Epithelial cell of alveolus of lung (primary cell): ENCODE results near the gene AGPAT1. TPM values are rescaled to one million over a fixed set of nuclear protein-coding genes. Genes with fewer than 3 reads are reported as not detected.

Experiments used
- total RNA-seq: library from RNA; depleted of rRNA; stranded (reverse); fragments of >200 nt; gene quantifications from 2 replicates; pipeline ENCODE4 v1.2.1, GENCODE V29; 2015

AGPAT1 gene
- total RNA-seq = 78.7 and 117 TPM in 2 replicates

GRCh38 chr6:32175711-32176475, at the start of gene AGPAT1:
Gene AGPAT1, minus strand, starts transcription at chr6:32176084. Its CDS starts 4,588 bp downstream, at chr6:32171496.

GRCh38 chr6:32223258-32224235, 47.7 kb upstream of the AGPAT1 start, which contains the start of gene NOTCH4:
Gene NOTCH4, minus strand, starts transcription at chr6:32224067. Its CDS starts 139 bp downstream, at chr6:32223928.

GRCh38 chr6:32192608-32193039, 16.7 kb upstream of the AGPAT1 start, which contains the start of gene GPSM3:
Gene GPSM3, minus strand, starts transcription at chr6:32192643. Its CDS starts 130 bp downstream, at chr6:32192513.

GRCh38 chr6:32190054-32190851, 14.4 kb upstream of the AGPAT1 start, which contains the start of gene PBX2:
Gene PBX2, minus strand, starts transcription at chr6:32190202. Its CDS starts 287 bp downstream, at chr6:32189915.

GRCh38 chr6:32184084-32184640, 8.3 kb upstream of the AGPAT1 start, which contains the start of gene AGER:
Gene AGER, minus strand, starts transcription at chr6:32184253. Its CDS starts 31 bp downstream, at chr6:32184222.

GRCh38 chr6:32177788-32178546, 2.1 kb upstream of the AGPAT1 start, which contains the start of gene RNF5:
Gene RNF5, plus strand, starts transcription at chr6:32178405. Its CDS starts 107 bp downstream, at chr6:32178512.

GRCh38 chr6:32164295-32164694, 11.6 kb downstream of the AGPAT1 start, which contains the start of gene EGFL8:
Gene EGFL8, plus strand, starts transcription at chr6:32164595. Its CDS starts 1,571 bp downstream, at chr6:32166166.

GRCh38 chr6:32153564-32154513, 22.0 kb downstream of the AGPAT1 start, which contains the start of gene PPT2:
Gene PPT2, plus strand, starts transcription at chr6:32154141. Its CDS starts 454 bp downstream, at chr6:32154595.

GRCh38 chr6:32151863-32152768, 23.8 kb downstream of the AGPAT1 start, which contains the start of gene PRRT1:
Gene PRRT1, minus strand, starts transcription at chr6:32151939. Its CDS starts 112 bp downstream, at chr6:32151827.

GRCh38 chr6:32127717-32128592, 47.9 kb downstream of the AGPAT1 start, which contains the start of gene ATF6B:
Gene ATF6B, minus strand, starts transcription at chr6:32128246. Its CDS starts 39 bp downstream, at chr6:32128207.

Other genes starting within 250 kb of the AGPAT1 start
- 0.65 and 4.8 TPM in 2 replicates for gene C2, start 248.4 kb downstream of the AGPAT1 start, total RNA-seq
- gene CFB, start 230.0 kb downstream of the AGPAT1 start, total RNA-seq = 5.2 and 10.7 TPM in 2 replicates
- gene NELFE, start 217.1 kb downstream of the AGPAT1 start, total RNA-seq = 80.6 and 127 TPM in 2 replicates
- gene SKIC2, start 216.9 kb downstream of the AGPAT1 start, total RNA-seq = 40.0 and 43.1 TPM in 2 replicates
- 13.3 and 24.6 TPM in 2 replicates for gene DXO, start 203.9 kb downstream of the AGPAT1 start, total RNA-seq
- gene C4A, start 194.0 kb downstream of the AGPAT1 start, total RNA-seq = 0.52 and 13.6 TPM in 2 replicates
- gene C4B, start 161.3 kb downstream of the AGPAT1 start, total RNA-seq = 0.39 and 9.3 TPM in 2 replicates
- gene CYP21A2, start 137.7 kb downstream of the AGPAT1 start, total RNA-seq = not detected in 2 replicates
- 0.52 and 34.1 TPM in 2 replicates for gene TNXB, start 66.7 kb downstream of the AGPAT1 start, total RNA-seq
- 20.9 and 43.1 TPM in 2 replicates for gene ATF6B, start 47.8 kb downstream of the AGPAT1 start, total RNA-seq
- gene FKBPL, start 45.8 kb downstream of the AGPAT1 start, total RNA-seq = 2.6 and 5.7 TPM in 2 replicates
- gene PRRT1, start 24.1 kb downstream of the AGPAT1 start, total RNA-seq = 0.78 and 6.7 TPM in 2 replicates
- gene PPT2, start 21.9 kb downstream of the AGPAT1 start, total RNA-seq = 19.8 and 26.9 TPM in 2 replicates
- gene EGFL8, start 11.5 kb downstream of the AGPAT1 start, total RNA-seq = 1.0 and 9.7 TPM in 2 replicates
- 55.0 and 69.3 TPM in 2 replicates for gene RNF5, start 2.3 kb upstream of the AGPAT1 start, total RNA-seq
- 0.65 and 7.7 TPM in 2 replicates for gene AGER, start 8.2 kb upstream of the AGPAT1 start, total RNA-seq
- gene PBX2, start 14.1 kb upstream of the AGPAT1 start, total RNA-seq = 40.1 and 40.2 TPM in 2 replicates
- 9.7 and 17.7 TPM in 2 replicates for gene GPSM3, start 16.6 kb upstream of the AGPAT1 start, total RNA-seq
- gene NOTCH4, start 48.0 kb upstream of the AGPAT1 start, total RNA-seq = 3.2 and 4.0 TPM in 2 replicates
- not detected in 2 replicates for gene TSBP1, start 195.8 kb upstream of the AGPAT1 start, total RNA-seq
- not detected in 2 replicates for gene BTNL2, start 231.1 kb upstream of the AGPAT1 start, total RNA-seq